ENCODE measurements around the gene LAS1L. TPM values are rescaled to one million over a fixed set of nuclear protein-coding genes. Genes with fewer than 3 reads are reported as not detected.

Gene LAS1L
- total and polyA plus RNA-seq, 9 of the 15 experiments (the other 6 are each of a cell fraction or from before 2014, with no cell fraction given), result 43.3 to 119 (median 86.4) TPM

DNA sequence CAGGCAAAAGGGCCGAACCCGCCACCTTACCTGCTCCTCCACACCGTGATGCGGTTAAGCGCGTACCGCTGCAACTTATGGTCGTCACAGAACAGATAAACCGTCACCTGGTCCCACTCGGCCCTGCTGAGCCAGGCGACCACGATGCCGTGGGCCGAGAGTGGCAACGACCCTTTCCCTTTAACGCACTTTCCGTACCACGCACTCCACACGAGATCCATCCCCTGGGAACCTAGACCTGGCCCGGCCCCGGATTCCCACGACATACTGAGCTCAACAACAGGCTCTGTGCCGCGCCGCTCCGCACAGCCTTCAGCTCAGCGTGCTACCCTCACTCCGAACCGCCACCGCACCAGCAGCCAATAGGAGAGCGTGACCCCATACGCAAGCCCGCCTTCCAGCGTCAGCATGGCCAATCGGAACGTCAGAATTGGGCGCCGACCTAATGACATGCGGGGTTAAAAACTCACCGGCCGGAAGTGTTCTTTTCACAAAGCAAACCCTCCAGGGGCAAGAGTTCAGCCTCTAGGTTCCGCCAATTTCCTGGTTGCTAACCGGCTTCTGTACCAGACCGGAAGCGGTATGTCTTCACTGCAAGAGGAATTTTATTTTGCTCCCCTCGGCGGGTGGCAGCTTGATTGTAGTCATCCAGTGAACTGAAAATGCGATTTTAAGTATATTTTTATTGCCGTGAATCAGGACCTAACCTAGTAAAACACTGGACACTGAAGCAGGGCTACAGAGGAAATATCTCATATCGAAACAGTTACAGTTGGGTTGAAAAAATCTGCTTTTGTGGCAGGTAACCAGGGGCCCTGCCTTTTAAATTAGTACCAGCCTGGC lies at the start of gene LAS1L (continued):
- TF ChIP-seq NCOR1 (IDR thresholded peaks at IDR 0.05) (peak; percentile 32; the same call in 1 of the 2 replicates), TOE1 (IDR thresholded peaks at IDR 0.05; ENCODE audit: borderline replicate concordance) (peak; percentile 66), TOE1 (CRISPR knock-in tag; IDR thresholded peaks at IDR 0.05; ENCODE audit: borderline replicate concordance, low read depth) (no peak), NR2F6 (CRISPR knock-in tag; IDR thresholded peaks at IDR 0.05) (no peak), GTF2F1 (IDR thresholded peaks at IDR 0.05; ENCODE audit: low read depth, low read length) (0 out of 2 replicates have a peak, but pooled peaks have one; percentile 32), SP1 (CRISPR knock-in tag; IDR thresholded peaks at IDR 0.05) (0 out of 2 replicates have a peak, but pooled peaks have one; percentile 50), ETV5 (CRISPR knock-in tag; IDR thresholded peaks at IDR 0.05; ENCODE audit: low read depth) (peak; percentile 86; the same call in 1 of the 2 replicates), ZEB2 (IDR thresholded peaks at IDR 0.05) (peak; percentile 96), SAFB2 (IDR thresholded peaks at IDR 0.05; ENCODE audit: borderline replicate concordance, low read depth, low read length, severe bottlenecking) (no peak), TCF7 (IDR thresholded peaks at IDR 0.05; ENCODE audit: borderline replicate concordance) (no peak), KLF10 (CRISPR knock-in tag; IDR thresholded peaks at IDR 0.05) (no peak), MTA1 (IDR thresholded peaks at IDR 0.05; ENCODE audit: borderline replicate concordance) (peak; percentile 65; the same call in 1 of the 2 replicates), JUN (IDR thresholded peaks at IDR 0.05; ENCODE audit: borderline replicate concordance, low read depth, low read length) (peak; percentile 55; the same call in 1 of the 2 replicates), JUN (CRISPR knock-in tag; IDR thresholded peaks at IDR 0.05; ENCODE audit: borderline replicate concordance) (no peak), MTA2 (IDR thresholded peaks at IDR 0.05; ENCODE audit: low read depth) (peak; percentile 70), NCOA1 (IDR thresholded peaks at IDR 0.05; ENCODE audit: low read depth) (peak; percentile 98), TAF1 (IDR thresholded peaks at IDR 0.05; ENCODE audit: control insufficient read depth, extremely low read depth, insufficient read depth, low read length, severe bottlenecking) (peak; percentile 87), CREB1 (IDR thresholded peaks at IDR 0.05) (peak; percentile 90), CREB1 (CRISPR knock-in tag; IDR thresholded peaks at IDR 0.05) (peak; percentile 83), ETS2 (tag; IDR thresholded peaks at IDR 0.05; ENCODE audit: borderline replicate concordance, poor library complexity, severe bottlenecking) (peak; percentile 50), EGR1 (conservative IDR thresholded peaks at IDR 0.05) (peak; percentile 38)
- TF ChIP-seq, protein P1, sequence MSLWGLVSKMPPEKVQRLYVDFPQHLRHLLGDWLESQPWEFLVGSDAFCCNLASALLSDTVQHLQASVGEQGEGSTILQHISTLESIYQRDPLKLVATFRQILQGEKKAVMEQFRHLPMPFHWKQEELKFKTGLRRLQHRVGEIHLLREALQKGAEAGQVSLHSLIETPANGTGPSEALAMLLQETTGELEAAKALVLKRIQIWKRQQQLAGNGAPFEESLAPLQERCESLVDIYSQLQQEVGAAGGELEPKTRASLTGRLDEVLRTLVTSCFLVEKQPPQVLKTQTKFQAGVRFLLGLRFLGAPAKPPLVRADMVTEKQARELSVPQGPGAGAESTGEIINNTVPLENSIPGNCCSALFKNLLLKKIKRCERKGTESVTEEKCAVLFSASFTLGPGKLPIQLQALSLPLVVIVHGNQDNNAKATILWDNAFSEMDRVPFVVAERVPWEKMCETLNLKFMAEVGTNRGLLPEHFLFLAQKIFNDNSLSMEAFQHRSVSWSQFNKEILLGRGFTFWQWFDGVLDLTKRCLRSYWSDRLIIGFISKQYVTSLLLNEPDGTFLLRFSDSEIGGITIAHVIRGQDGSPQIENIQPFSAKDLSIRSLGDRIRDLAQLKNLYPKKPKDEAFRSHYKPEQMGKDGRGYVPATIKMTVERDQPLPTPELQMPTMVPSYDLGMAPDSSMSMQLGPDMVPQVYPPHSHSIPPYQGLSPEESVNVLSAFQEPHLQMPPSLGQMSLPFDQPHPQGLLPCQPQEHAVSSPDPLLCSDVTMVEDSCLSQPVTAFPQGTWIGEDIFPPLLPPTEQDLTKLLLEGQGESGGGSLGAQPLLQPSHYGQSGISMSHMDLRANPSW (CRISPR knock-in tag; IDR thresholded peaks at IDR 0.05), result no peak
- TF ChIP-seq, protein P2, sequence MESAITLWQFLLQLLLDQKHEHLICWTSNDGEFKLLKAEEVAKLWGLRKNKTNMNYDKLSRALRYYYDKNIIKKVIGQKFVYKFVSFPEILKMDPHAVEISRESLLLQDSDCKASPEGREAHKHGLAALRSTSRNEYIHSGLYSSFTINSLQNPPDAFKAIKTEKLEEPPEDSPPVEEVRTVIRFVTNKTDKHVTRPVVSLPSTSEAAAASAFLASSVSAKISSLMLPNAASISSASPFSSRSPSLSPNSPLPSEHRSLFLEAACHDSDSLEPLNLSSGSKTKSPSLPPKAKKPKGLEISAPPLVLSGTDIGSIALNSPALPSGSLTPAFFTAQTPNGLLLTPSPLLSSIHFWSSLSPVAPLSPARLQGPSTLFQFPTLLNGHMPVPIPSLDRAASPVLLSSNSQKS (CRISPR knock-in tag; IDR thresholded peaks at IDR 0.05), result no peak
- TF ChIP-seq, protein P3, sequence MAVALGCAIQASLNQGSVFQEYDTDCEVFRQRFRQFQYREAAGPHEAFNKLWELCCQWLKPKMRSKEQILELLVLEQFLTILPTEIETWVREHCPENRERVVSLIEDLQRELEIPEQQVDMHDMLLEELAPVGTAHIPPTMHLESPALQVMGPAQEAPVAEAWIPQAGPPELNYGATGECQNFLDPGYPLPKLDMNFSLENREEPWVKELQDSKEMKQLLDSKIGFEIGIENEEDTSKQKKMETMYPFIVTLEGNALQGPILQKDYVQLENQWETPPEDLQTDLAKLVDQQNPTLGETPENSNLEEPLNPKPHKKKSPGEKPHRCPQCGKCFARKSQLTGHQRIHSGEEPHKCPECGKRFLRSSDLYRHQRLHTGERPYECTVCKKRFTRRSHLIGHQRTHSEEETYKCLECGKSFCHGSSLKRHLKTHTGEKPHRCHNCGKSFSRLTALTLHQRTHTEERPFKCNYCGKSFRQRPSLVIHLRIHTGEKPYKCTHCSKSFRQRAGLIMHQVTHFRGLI (CRISPR knock-in tag; IDR thresholded peaks at IDR 0.05), result no peak
